ENCODE results near the gene PWWP2A. TPM values are rescaled to one million over a fixed set of nuclear protein-coding genes. Genes with fewer than 3 reads are reported as not detected.

Gene PWWP2A
- total RNA-seq, 1 experiment from 2014 or later = 66.7 TPM

DNA sequence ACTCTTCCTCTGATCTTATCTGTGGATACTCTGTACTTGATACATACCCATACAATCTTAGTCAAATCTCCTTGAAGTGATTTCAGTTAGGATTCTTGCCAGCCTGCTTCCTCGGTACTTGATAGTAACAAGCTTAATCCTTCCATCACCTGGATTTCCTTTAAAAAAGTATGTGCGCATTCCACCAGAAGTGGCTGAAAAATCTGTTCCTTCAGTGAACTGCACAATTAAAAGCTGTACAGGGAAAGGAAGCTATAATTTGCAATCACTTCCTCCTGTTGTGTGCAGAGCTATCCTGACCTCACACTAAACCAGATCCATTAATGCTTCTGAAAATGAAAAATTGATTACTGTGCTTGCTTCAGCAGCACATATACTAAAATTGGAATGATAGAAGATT, 47.3 kb downstream of the PWWP2A start:
- Mint-ChIP-seq H3K4me1 (peaks cover 13 to 16% of the 10 kb centered on the region in 2 experiments), H3K9me3 (no peaks in the 10 kb centered on the region), H3K4me3 (no peak overlapping the region), H3K36me3 (ENCODE audit: insufficient read depth in 1 of 3, low read depth in 3 of 3) (peaks cover 0 to 6% (median 2%) of the 10 kb centered on the region in 3 experiments; a peak in 3 of 7 replicates), H3K27ac (peak overlapping the region; percentile 9 to 74 (median 69); a peak in 5 of 7 replicates), H3K27me3 (ENCODE audit: low read depth) (no peaks in the 10 kb centered on the region)
- TF ChIP-seq, protein P1, sequence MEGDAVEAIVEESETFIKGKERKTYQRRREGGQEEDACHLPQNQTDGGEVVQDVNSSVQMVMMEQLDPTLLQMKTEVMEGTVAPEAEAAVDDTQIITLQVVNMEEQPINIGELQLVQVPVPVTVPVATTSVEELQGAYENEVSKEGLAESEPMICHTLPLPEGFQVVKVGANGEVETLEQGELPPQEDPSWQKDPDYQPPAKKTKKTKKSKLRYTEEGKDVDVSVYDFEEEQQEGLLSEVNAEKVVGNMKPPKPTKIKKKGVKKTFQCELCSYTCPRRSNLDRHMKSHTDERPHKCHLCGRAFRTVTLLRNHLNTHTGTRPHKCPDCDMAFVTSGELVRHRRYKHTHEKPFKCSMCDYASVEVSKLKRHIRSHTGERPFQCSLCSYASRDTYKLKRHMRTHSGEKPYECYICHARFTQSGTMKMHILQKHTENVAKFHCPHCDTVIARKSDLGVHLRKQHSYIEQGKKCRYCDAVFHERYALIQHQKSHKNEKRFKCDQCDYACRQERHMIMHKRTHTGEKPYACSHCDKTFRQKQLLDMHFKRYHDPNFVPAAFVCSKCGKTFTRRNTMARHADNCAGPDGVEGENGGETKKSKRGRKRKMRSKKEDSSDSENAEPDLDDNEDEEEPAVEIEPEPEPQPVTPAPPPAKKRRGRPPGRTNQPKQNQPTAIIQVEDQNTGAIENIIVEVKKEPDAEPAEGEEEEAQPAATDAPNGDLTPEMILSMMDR (conservative IDR thresholded peaks at IDR 0.05) = no peak
- Histone ChIP-seq H3K23ac (ENCODE audit: insufficient read length, low read depth, low read length) (no peak overlapping the region), H2BK15ac (ENCODE audit: low read depth, low read length) (no peak overlapping the region), H3K27ac (ENCODE audit: insufficient read length, low read depth, low read length) (no peak overlapping the region), H2AFZ (ENCODE audit: low read length) (no peak overlapping the region), H3K4me2 (ENCODE audit: insufficient read depth, insufficient read length, low read length) (no peak overlapping the region), H3K9ac (ENCODE audit: extremely low read depth, insufficient read length, low read length) (no peak overlapping the region), H2BK12ac (ENCODE audit: insufficient read length, low read depth, low read length) (no peak overlapping the region), H2BK20ac (ENCODE audit: low read depth, low read length, poor library complexity, severe bottlenecking) (no peak overlapping the region), H3K27me3 (ENCODE audit: insufficient read depth, low read length) (no peaks in the 10 kb centered on the region), H3K4ac (ENCODE audit: low read depth, low read length) (no peak overlapping the region), H3K9me3 (ENCODE audit: control insufficient read depth, low read depth, low read length) (no peaks in the 10 kb centered on the region), H3K14ac (ENCODE audit: insufficient read depth, low read length) (no peak overlapping the region), H3K4me1 (ENCODE audit: insufficient read depth, low read length) (no peaks in the 10 kb centered on the region; the same call in 1 of the 2 replicates), H3K23me2 (ENCODE audit: insufficient read length, low read depth, low read length, poor library complexity, severe bottlenecking) (no peaks in the 10 kb centered on the region), H3K18ac (ENCODE audit: insufficient read length, low read depth, low read length) (no peak overlapping the region), H4K8ac (replicated peaks; ENCODE audit: insufficient read length, low read depth, low read length) (no peak overlapping the region), H4K91ac (ENCODE audit: insufficient read length, low read depth, low read length) (no peak overlapping the region), H3K79me2 (ENCODE audit: insufficient read depth, low read length) (no peaks in the 10 kb centered on the region; the same call in 1 of the 2 replicates), H3T11ph (ENCODE audit: low read length) (no peak overlapping the region), H4K5ac (ENCODE audit: insufficient read length, low read depth, low read length) (no peak overlapping the region), H3K56ac (ENCODE audit: insufficient read length, low read depth, low read length) (no peak overlapping the region), H2BK120ac (ENCODE audit: low read depth, low read length, poor library complexity, severe bottlenecking) (no peak overlapping the region), H3K79me1 (ENCODE audit: insufficient read depth, low read depth, low read length, poor library complexity, severe bottlenecking) (no peaks in the 10 kb centered on the region), H4K20me1 (ENCODE audit: control insufficient read depth, insufficient read depth, insufficient read length) (no peaks in the 10 kb centered on the region), H2AK5ac (ENCODE audit: insufficient read length, low read length) (no peak overlapping the region), H2BK5ac (ENCODE audit: insufficient read length, low read length) (no peak overlapping the region)
- no CpG with 5 or more reads among the region's 2 CpGs for WGBS (ENCODE audit: extremely low coverage, insufficient read length, low lambda C conversion rate)
- DNase-seq = no peak
